HG02642 (cell line): Measurements from ENCODE around the gene ING1.
"Not testable (repeated sequence)": the region's sequence is repeated elsewhere in the genome, so short reads cannot be mapped to it uniquely, and the experiment has no call there.

Experiments
- ATAC-seq: cut with Tn5 transposase; IDR thresholded peaks from one replicate; pipeline ENCODE4 v1.9.1; 2021; ENCODE audit warnings: mild to moderate bottlenecking; ENCODE audit not compliant: unreplicated experiment, poor library complexity

ING1 gene

DNA sequence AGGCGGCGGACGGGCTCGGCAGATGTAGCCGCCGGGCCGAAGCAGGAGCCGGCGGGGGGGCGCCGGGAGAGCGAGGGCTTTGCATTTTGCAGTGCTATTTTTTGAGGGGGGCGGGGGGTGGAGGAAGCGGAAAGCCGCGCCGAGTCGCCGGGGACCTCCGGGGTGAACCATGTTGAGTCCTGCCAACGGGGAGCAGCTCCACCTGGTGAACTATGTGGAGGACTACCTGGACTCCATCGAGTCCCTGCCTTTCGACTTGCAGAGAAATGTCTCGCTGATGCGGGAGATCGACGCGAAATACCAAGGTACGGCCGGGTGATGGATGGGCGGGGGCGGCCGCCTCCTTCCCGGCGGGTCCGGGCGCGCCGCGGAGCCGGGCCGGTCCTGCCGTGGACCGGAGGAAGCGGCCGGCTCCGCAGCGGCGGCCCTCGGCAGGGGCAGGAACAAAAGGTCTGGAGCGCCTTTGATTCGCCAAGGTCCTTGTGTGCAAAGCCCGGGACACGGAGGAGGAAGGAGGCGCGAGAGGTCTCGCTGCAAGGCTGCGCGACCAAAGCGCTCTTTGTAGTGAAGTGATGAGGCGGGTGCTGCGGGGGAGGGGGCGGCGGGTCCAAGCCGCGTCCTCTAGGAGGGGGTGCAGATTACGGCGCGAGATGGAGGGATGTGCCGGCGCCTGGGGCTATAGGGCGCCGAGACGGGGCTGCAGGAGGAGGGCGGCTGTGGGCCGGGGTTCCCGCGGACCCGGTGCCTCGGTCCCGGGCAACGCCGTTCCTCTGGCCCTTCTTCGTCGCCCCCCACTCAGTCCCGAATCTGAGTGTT lies 689 bp downstream of the ING1 start:
- ATAC-seq, result no peak

DNA sequence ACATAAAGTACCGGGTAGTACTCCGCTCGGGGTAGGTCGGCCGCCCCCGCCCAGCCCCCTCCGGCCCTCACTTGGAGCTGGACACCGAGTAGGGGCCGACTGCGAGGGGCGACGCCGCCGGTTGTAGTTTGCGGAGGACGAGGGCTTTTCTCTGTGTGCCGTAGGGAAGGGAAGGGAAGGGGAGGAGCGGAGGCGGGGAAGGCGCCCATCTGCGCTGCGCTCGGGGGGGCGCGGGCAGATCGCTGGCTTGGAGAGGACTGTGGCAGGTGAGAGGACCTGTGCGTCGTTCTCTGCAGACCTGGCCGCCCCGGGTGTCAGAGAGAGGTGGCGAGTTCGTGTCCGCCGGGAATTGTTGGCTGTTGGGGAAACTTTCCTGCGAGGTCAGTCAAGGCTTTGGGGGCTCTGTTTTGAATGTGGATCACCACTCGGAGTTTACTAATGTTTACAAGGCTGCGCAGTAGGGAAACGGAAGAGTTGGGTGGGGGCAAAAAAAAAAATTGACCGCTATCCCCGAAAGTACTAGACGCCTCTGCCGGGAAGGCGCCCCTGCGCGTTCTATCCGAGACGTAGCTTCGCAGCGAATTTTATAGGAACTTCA lies 1.4 kb downstream of the ING1 start:
- no peak for ATAC-seq

DNA sequence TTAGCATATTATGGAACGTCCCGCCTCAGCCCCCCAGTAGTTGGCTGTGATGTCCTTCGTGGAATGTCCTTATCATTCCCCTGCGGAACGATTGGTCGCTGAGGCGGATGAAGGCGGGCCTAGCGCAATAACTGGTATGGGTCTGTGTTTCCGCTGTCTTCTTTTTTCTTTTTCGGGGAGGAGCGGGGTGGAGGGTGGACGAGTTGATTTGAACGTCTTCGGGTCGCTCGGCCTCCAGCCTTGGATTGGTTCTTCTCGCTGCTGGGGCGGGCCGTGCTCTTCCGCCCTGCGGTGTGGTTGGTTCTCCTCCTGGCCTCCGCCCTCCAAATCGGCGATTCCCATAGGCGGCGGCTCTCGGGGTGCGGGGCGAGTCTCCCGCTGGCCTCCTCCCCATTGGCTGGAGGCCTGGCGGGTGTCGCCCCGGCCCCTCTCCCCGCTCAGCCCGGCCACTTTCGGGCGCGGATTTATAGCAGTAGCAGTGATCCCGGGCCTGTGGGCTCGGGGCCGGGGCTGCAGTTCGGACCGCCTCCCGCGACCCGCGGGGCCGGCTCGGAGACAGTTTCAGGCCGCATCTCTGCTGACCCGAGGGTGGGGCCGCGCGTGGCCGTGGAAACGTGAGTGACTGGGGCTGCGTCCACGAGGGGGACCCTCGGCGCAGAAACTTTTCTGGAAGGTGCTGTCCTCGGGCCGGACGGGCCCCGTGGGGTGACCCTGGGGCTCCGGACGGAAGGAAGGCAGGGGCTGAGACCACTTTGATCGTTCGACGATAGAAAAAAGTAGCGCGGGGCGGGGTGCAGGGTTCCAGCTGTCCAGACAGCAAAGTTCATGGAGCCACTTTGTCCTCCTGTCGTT lies 2.1 kb downstream of the ING1 start:
- ATAC-seq, result peak; percentile 57

DNA sequence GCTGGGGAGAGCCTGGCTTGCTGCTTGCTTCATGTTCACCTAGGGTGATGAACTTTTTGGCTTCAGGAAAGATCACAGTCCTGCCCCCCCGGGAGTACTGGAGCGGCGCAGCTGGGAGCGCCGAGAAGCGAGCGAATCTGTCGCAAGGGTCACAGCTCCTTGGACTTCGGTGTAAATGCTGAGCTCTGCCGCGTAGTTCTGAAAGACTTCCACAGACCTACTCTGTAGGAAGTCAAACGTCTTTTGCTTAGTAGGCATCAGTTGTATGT lies 2.7 kb downstream of the ING1 start:
- no peak for ATAC-seq

DNA sequence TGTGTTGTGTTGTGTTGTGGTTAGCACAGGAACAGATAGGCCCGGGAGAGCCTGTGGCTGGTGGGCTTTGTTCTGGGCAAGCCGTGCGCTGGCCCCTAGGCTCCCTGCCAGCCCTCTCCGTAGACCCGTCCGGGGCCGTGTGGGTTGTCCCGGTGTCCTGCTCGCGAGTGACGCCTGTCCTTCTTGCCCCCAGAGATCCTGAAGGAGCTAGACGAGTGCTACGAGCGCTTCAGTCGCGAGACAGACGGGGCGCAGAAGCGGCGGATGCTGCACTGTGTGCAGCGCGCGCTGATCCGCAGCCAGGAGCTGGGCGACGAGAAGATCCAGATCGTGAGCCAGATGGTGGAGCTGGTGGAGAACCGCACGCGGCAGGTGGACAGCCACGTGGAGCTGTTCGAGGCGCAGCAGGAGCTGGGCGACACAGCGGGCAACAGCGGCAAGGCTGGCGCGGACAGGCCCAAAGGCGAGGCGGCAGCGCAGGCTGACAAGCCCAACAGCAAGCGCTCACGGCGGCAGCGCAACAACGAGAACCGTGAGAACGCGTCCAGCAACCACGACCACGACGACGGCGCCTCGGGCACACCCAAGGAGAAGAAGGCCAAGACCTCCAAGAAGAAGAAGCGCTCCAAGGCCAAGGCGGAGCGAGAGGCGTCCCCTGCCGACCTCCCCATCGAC lies 5.7 kb downstream of the ING1 start:
- no peak for ATAC-seq

DNA sequence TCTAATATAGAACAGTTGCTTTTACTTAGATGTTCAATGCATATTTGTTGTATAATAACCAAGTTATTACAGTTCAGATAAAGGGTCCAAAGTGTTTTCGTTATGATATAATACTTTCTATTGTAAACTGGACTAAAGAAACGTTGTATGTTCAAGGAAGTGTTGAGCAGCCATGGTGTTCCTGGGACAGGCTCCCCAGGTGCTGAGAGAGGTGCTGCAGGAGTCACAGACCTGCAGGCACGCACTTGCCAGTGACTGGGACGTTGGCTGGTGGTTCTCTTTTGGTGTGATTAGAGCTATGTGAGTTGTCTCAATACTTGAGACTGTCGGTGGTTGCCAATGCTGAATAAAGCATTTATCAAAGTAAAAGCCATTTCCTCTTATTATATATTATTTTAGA lies 9.5 kb downstream of the ING1 start:
- no peak for ATAC-seq

DNA sequence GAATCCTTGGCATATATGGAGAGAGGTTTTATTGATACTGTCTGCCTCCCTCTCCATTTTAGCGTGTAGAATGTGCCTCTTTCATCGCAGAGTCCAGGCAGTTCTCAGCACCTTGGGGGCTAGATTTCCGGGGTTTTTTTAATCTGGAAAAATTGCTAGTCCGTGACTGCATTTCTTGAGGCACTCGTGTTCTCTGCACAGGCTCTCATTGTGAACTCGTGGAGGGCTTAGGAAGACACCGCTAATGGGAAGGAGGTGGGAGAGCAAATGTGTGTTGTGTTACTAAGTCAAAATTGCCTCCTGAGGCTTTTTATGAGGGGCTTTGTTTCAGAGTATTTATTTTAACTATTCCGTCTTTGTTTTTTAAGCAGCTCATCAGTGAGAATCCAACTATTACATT lies 10.1 kb downstream of the ING1 start:
- no peak for ATAC-seq

DNA sequence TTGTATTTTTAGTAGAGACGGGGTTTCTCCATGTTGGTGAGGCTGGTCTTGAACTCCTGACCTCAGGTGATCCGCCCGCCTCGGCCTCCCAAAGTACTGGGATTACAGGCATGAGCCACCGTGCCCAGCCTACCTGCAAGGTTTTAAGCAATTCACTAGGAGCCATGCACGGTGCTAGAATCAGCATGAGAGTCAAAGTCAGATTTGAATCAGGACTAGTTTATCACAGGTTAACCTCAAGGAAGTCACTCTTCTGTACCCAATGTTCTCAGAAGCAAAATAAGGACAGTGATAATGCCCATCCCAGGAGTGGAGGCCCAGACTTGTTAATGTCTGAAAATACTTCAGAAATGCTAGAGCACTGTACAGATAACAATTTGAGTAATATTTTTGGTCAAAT lies 12.7 kb downstream of the ING1 start:
- not testable (repeated sequence) for ATAC-seq

DNA sequence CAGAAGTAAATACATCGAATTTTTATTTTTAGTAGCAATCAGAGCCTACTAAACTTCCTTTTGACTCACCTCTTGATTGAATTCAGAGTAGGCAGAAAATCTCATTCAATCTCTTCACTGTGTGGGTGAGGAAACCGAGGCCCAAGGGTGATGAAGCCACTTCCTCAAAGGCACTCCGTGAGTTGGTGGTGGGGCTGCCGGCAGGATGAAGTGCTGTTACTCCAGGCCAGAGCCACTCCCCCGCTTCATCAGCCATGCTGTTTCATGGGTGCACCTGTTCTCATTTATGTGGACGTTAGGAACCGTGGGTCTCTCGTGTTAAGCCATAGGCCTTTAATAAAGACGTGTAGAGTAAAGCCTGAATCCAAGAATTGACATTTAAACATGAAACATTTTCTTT lies 13.2 kb downstream of the ING1 start:
- ATAC-seq, result no peak

DNA sequence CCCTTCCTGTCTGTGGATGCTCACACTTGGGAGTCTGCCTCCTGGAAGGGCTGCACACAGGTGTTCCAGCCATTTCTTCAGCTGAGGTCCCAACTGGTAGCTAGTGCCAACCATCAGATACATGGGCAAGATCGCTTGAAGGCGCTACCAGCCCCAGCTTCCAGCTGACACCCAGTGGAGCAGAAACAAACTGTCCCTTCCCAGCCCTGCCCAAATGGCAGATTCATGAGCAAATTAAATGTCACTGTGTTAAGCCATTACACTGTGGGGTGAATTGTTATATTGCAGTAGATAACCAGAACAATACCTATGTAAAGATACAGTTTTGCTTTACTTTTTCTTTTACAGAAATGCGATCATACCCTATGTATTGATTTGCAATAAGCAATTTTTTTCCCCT lies 17.6 kb downstream of the ING1 start:
- no peak for ATAC-seq

DNA sequence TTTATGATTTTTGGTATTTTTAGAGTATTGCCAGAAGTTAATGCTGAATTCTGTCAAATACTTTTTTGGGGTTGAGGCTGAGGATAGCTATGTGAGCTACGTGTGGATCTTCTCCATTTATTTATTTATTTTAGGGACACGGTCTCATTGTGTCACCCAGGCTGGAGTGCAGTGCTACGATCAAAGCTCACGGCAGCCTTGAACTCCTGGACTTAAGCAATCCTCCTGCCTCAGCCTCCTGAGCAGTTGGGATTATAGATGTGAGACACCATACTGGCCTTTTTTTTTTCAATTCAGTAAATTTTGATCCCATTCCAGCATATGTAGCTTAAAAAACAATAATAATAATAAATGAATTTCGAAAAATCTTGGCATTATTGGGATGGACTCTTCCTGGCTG lies 21.1 kb downstream of the ING1 start:
- no peak for ATAC-seq

DNA sequence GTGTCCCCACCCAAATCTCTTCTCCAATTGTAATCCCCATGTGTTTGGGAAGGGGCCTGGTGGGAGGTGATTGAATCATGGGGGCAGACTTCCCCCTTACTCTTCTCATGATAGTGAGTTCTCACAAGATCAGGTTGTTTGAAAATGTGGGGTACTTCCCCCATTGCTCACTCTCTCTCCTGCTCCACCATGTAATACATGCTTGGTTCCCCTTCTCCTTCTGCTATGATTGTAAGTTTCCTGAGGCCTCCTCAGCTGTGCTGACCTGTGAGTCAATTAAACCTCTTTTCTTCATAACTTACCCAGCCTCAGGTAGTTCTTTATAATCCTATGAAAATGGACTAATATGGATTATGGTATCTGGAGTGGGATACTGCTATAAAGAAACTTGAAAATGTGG lies 24.1 kb downstream of the ING1 start:
- no peak for ATAC-seq

DNA sequence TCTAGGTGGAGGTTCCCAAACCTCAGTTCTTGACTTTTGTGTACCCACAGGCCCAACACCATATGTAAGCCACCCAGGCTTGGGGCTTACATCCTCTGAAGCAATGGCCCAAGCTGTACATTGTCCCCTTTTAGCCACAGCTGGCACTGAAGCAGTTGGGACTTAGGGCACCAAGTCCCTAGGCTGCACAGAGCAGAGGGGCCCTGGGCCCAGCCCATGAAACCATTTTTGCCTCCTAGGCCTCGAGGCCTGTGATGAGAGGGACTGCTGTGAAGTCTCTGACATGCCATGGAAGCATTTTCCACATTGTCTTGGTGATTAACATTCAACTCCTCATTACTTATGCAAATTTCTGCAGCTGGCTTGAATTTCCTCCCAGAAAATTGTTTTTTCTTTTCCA lies 30.2 kb downstream of the ING1 start:
- no peak for ATAC-seq

DNA sequence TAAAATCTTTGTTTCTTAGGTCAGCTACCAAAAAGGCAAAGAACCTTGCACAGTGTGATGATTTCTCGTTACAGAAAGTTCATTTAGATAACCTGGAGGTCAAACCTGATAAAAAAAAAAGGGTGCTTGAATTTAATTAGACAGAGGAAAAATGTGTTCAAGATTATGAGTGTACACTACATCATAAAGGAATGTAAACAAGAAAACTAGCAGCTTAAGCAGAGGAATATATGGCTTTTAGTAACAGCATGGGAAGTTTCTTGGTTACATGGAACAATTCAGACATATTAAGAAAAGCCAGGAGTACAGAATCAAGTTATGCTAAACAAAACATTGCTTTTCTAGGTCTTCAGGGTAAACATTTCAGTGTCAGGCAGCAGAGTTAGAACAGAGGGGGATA lies 32.9 kb downstream of the ING1 start:
- no peak for ATAC-seq

DNA sequence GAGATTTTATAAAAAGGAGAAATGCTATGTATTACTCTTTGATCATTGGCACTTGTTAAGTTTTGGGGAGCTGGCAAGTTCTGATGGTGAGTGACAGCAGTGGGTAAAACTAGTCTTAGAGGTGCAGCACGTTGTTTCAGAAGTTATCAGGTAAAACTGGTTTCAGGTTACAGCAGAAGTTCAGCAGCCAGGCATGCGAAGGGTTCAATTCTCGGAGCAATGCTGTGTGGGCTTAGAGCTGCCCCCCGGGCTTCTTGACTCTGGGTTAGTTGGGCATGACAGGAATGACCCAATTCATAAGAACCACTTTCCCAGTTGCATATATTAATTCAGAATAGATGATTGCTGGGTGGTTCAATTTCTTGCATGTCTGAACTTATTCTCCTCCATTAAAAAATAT lies 34.8 kb downstream of the ING1 start:
- ATAC-seq, result no peak

DNA sequence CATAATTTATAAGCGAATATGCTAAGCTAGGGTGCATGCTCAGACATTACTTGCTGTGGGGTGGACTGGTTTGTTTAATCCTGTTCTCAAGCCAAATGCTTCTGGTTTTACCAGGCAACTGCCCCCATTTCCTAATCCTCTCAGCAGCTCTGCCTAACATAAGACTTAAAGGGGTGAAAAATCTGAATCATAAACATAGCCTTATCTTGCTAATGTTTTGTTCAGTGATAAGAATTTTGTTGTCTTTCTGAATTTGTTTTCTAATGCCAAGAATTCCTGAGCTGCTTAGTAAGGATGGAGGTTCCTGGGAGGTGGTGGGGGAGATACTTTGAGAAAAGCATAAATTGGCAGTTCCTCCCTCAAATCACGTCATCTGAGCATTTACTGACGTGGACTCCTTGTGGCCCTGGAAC lies 42.7 kb downstream of the ING1 start:
- no peak for ATAC-seq

DNA sequence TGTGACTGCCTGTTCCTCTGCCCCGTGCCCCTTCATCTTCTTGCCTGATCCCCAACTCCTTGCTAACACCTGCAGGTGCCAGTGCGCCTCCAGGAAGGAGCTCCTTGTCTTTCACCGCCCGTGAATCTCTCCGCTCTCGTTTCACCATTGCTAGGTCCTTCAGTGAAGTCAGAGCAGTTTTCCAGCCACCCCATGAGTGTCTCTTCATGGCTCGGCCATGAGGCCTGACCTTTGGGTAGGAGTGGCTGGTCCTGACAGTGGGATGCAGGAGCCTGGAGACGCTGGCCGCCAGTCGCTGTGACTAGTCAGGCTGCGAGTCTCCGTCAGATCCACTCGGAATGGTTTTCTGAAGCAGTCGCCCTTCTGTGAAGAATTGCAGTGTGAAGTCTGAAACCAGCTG lies 43.8 kb downstream of the ING1 start:
- no peak for ATAC-seq

DNA sequence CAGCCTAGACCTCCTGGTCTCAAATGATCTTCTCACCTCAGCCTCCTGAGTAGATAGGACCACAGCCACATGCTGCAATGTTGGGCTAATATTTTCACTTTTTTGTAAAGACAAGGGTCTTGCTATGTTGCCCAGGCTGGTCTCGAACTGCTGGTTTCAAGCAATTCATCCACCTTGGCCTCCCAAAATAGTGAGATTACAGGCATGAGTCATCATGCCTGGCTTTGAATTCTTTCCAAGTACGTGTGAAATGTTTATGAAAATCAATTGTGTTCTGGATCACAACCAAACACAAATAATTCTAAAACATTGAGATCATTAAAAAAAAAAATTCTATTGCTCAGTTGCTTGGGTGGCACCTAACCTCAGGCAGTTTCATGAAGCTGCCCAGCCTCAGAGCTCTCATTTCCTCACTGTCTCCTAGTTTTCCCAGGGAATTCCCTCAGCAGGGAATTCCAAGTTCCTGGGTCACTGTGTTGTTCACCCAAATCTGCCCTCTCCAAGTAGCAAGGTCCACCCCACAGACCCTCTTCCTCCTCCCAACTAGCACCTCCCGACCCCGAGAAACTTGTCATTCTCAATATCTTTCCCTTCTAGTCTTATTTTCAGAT lies 44.8 kb downstream of the ING1 start:
- no peak for ATAC-seq

DNA sequence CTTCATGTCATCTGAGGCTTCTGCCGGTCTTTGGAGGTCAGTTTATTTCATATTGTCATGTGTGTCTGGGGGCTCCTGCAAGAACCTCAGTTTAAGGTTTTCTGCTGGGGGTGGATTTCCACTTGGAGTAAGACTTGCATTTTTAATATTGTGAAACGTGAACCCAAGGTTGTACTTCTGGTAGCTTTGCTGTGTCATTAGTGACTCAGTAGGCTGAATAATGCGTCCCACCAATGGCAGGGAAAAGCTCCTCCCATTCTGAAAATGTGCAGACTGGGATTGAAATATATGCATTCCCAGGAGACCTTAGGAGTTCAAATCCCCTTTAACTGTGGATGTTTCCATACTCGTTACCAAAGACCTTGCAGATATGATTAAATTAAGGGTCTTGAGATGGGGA lies 46.2 kb downstream of the ING1 start:
- no peak for ATAC-seq

DNA sequence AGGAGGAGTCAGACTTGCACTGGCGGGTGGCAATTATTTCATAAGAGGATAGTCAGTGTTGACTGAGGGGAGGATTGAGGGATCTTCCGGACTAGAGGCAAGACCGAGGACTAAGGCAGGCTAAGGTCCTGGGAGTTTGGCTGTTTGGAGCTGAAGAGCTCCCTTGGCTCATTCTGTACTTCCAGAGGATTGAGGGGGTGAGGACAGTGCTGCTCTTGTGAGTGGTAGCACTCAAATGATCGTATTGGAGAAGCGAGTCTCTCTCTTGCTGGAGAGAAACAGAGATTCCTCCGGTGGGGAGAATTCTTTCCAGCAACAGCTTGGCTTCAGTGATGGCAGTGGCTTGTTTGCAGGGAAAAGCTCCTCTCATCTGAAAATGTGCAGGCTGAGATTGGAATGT lies 47.1 kb downstream of the ING1 start:
- no peak for ATAC-seq
